GM12865 (cell line): Measurements from ENCODE around the gene CPNE2.

Source experiments
- DNase-seq: peaks from one replicate; pipeline ENCODE4 v3.0.0; 2010; ENCODE audit warnings: low read depth
- H3K4me3 ChIP-seq: 2 replicates; pipeline ENCODE4 v1.5.1; 2011; ENCODE audit warnings: mild to moderate bottlenecking, low read depth, low read length, control low read depth
- CTCF ChIP-seq: IDR thresholded peaks from 2 replicates; pipeline ENCODE4 v1.5.1; 2011; ENCODE audit warnings: low read length, control low read depth, low read depth, inconsistent platforms; ENCODE audit not compliant: insufficient read depth; ENCODE audit errors: missing control alignments

Gene CPNE2

GRCh38 chr16:57150682-57151330 lies 58.4 kb downstream of the CPNE2 start:
- TF ChIP-seq CTCF, result no peak
- H3K4me3 ChIP-seq, result no peak overlapping the region
- DNase-seq, result no peak

- no peak overlapping the region for H3K4me3 ChIP-seq
- no peak for TF ChIP-seq CTCF
- no peak for DNase-seq
Measured at GRCh38 chr16:57151369-57151768, 59.0 kb downstream of the CPNE2 start.

- TF ChIP-seq CTCF, result no peak
- no peak for DNase-seq
- no peak overlapping the region for H3K4me3 ChIP-seq
Measured at GRCh38 chr16:57152096-57153093, 60.0 kb downstream of the CPNE2 start.

- H3K4me3 ChIP-seq, result no peak overlapping the region
- no peak for DNase-seq
- no peak for TF ChIP-seq CTCF
Measured at GRCh38 chr16:57153841-57154240, 61.5 kb downstream of the CPNE2 start.

- DNase-seq, result no peak
- no peak for TF ChIP-seq CTCF
- no peak overlapping the region for H3K4me3 ChIP-seq
Measured at GRCh38 chr16:57155702-57156350, 63.4 kb downstream of the CPNE2 start.

GRCh38 chr16:57156351-57156703 lies 63.9 kb downstream of the CPNE2 start:
- DNase-seq, result no peak
- no peak for TF ChIP-seq CTCF
- H3K4me3 ChIP-seq, result no peak overlapping the region
